Measurements from ENCODE around the gene AEBP2.

- TF ChIP-seq CTCF (IDR thresholded peaks at IDR 0.05): no peak
- no peak for TF ChIP-seq POLR2A (IDR thresholded peaks at IDR 0.05)
Observed at GRCh38 chr12:19539071-19539470, 99.8 kb downstream of the AEBP2 start.
